Stimulated activated naive CD8-positive, alpha-beta T cell treated with anti-CD3 and anti-CD28 coated beads, Interleukin-15, amount 100 ng/mL, for 72 hours (primary cell): ENCODE measurements around the gene PRPS2.

Experiments used
- ATAC-seq: fragments of 150-1000 bp; cut with Tn5 transposase; 2 replicates; pipeline ENCODE4 v1.10.0; 2021; ENCODE audit warnings: mild to moderate bottlenecking, moderate library complexity
- DNase-seq, 2 donors: peaks; one replicate each; pipeline ENCODE4 v3.0.0; 2021 to 2022
- H3K27ac Mint-ChIP-seq, 2 donors: one replicate each; pipeline ENCODE4 v1.8.0; 2022; ENCODE audit warnings: mild to moderate bottlenecking in 2 of 2, mixed read lengths in 2 of 2, moderate library complexity in 2 of 2
- H3K27me3 Mint-ChIP-seq: one replicate; pipeline ENCODE4 v1.8.0; 2022; ENCODE audit warnings: mixed read lengths
- H3K4me1 Mint-ChIP-seq: one replicate; pipeline ENCODE4 v1.8.0; 2022; ENCODE audit warnings: mild to moderate bottlenecking, mixed read lengths
- H3K4me3 Mint-ChIP-seq, 2 donors: one replicate each; pipeline ENCODE4 v1.8.0; 2022; ENCODE audit warnings: mild to moderate bottlenecking in 2 of 2, mixed read lengths in 2 of 2, moderate library complexity in 1 of 2
- H3K9me3 Mint-ChIP-seq, 2 donors: one replicate each; pipeline ENCODE4 v1.8.0; 2022; ENCODE audit warnings: mixed read lengths in 2 of 2

Gene PRPS2

DNA sequence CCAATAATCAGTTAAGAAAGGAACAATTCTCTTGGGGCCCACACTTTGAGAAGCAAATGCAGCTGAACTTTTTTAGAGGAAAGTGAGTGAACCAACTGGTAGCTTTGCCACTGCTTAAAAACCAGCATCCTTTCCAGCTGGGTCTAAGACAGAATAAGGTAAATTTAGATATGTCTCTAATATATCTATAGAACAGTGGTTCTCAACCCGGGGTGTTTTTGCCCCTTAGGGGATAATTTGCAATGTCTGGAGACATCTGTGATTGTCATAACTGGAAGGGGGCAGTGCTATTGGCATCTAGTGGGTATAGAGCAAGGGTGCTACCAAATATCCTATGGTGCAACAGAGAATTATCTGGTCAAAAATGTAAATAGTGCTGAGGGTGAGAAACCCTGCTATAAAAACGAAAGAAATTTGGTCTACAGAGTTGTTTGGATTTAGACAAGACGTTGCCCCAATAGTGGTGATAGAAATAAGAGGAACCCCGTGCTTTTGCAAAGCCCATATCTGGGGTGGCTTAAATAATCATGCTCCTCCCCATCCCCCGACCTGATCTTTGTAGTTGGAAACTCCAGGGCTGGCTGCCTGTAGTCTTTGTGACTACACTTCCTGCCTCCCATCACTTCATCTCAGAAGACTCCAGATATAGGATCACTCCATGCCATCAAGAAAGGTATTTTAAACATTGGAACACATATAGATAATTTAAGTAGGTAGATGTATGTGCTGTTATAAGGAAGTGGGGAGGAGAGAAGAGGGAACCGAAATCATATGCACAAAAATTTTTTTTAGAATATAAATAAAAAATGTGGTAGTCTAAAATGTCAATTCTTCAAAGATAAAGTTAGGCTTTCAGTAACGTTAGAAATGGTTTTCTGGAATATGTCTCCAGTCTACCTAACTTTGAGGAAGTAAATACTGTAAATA lies 75.5 kb downstream of the PRPS2 start, which contains the start of gene TLR7:
TSS of gene TLR7 (plus strand) at position 622 of the 927 bp plus-strand sequence. CDS start 507 bp downstream, outside the sequence.
- Mint-ChIP-seq H3K4me1 (peaks cover 10% of the 10 kb centered on the region), H3K27me3 (no peaks in the 10 kb centered on the region), H3K27ac (no peak within 1 kb of the TSS), H3K9me3 (no peaks in the 10 kb centered on the region), H3K4me3 (no peak within 1 kb of the TSS)
- DNase-seq (no peak), ATAC-seq (no peak)

DNA sequence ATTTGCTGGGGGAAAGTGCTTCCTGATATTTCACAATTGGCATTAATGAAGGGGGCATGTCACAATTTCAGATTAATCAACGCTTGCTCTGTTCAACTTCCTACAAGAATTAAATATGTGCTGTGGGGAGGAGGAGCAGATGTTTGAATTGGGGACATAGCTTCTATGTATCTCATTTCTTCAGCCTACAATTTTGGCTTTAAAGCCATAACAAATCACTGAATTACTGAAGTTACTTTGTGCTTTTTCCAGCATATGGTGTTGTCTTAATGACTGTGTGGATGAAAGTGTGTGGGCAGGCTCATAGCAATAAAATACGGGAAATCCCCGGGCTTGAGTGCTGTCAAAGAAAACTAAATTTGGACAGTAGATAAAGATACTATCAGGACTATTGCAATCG lies 76.5 kb downstream of the PRPS2 start:
- Mint-ChIP-seq H3K9me3 (no peaks in the 10 kb centered on the region), H3K4me3 (no peak overlapping the region), H3K27ac (no peak overlapping the region), H3K27me3 (no peaks in the 10 kb centered on the region), H3K4me1 (peaks cover 10% of the 10 kb centered on the region)
- ATAC-seq (no peak), DNase-seq (no peak)

- DNase-seq = no peak
- Mint-ChIP-seq H3K27me3 (no peaks in the 10 kb centered on the region), H3K27ac (no peak overlapping the region), H3K9me3 (no peaks in the 10 kb centered on the region), H3K4me3 (no peak overlapping the region), H3K4me1 (peaks cover 10% of the 10 kb centered on the region)
- ATAC-seq = no peak
Measured at GRCh38 chrX:12868747-12869146, 77.5 kb downstream of the PRPS2 start.

- no peaks in the 10 kb centered on the region for H3K27me3 Mint-ChIP-seq
- peaks cover 10% of the 10 kb centered on the region for H3K4me1 Mint-ChIP-seq
- DNase-seq (no peak), ATAC-seq (no peak)
- H3K4me3 Mint-ChIP-seq = no peak overlapping the region
- H3K27ac Mint-ChIP-seq = no peak overlapping the region
- no peaks in the 10 kb centered on the region for H3K9me3 Mint-ChIP-seq
Measured at GRCh38 chrX:12871257-12871656, 80.0 kb downstream of the PRPS2 start.

GRCh38 chrX:12872741-12873140 lies 81.5 kb downstream of the PRPS2 start:
- no peaks in the 10 kb centered on the region for H3K27me3 Mint-ChIP-seq
- H3K27ac Mint-ChIP-seq = no peak overlapping the region
- H3K4me3 Mint-ChIP-seq = no peak overlapping the region
- no peaks in the 10 kb centered on the region for H3K9me3 Mint-ChIP-seq
- ATAC-seq (no peak), DNase-seq (no peak)
- H3K4me1 Mint-ChIP-seq = peaks cover 4% of the 10 kb centered on the region
